ENCODE results near the gene OGDH.

DNA sequence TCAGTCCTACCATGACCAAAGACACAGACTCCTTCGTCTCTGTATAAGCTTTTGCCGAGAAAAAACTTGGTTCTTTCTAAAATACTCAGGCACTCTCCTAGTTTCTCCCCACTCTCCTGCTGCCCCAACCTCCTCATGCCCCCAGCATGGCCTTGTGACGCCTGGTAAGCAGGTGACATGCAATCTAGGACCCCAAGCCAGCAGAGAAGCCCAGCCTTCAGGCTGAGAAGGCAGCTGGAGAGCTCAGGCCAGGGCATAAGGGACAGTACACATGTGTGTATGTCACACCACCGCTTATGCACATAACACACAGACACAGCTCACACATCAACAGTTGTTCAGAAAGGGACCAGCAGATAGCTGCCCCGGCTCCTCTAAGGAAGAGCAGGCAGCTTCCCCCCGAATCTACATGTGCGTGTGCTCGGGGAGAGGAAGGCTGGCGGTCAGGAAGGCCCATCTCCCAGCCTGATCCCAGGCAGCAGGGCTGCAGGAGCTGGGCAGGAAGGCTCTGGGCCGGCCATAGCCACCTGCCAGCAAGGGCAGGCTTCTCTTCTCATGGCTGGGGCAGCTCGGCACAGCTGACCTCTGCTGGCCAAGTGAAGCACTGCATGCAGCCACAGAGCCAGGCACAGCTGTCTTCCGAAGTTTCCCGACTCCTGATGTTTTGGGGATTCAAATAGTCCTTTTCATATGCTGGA is 41.2 kb upstream of the OGDH start:
- TF ChIP-seq, protein P1, sequence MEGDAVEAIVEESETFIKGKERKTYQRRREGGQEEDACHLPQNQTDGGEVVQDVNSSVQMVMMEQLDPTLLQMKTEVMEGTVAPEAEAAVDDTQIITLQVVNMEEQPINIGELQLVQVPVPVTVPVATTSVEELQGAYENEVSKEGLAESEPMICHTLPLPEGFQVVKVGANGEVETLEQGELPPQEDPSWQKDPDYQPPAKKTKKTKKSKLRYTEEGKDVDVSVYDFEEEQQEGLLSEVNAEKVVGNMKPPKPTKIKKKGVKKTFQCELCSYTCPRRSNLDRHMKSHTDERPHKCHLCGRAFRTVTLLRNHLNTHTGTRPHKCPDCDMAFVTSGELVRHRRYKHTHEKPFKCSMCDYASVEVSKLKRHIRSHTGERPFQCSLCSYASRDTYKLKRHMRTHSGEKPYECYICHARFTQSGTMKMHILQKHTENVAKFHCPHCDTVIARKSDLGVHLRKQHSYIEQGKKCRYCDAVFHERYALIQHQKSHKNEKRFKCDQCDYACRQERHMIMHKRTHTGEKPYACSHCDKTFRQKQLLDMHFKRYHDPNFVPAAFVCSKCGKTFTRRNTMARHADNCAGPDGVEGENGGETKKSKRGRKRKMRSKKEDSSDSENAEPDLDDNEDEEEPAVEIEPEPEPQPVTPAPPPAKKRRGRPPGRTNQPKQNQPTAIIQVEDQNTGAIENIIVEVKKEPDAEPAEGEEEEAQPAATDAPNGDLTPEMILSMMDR (IDR thresholded peaks at IDR 0.05; ENCODE audit: low read depth, low read length, missing input control), result peak; percentile 99
- TF ChIP-seq, protein P2, sequence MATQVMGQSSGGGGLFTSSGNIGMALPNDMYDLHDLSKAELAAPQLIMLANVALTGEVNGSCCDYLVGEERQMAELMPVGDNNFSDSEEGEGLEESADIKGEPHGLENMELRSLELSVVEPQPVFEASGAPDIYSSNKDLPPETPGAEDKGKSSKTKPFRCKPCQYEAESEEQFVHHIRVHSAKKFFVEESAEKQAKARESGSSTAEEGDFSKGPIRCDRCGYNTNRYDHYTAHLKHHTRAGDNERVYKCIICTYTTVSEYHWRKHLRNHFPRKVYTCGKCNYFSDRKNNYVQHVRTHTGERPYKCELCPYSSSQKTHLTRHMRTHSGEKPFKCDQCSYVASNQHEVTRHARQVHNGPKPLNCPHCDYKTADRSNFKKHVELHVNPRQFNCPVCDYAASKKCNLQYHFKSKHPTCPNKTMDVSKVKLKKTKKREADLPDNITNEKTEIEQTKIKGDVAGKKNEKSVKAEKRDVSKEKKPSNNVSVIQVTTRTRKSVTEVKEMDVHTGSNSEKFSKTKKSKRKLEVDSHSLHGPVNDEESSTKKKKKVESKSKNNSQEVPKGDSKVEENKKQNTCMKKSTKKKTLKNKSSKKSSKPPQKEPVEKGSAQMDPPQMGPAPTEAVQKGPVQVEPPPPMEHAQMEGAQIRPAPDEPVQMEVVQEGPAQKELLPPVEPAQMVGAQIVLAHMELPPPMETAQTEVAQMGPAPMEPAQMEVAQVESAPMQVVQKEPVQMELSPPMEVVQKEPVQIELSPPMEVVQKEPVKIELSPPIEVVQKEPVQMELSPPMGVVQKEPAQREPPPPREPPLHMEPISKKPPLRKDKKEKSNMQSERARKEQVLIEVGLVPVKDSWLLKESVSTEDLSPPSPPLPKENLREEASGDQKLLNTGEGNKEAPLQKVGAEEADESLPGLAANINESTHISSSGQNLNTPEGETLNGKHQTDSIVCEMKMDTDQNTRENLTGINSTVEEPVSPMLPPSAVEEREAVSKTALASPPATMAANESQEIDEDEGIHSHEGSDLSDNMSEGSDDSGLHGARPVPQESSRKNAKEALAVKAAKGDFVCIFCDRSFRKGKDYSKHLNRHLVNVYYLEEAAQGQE (IDR thresholded peaks at IDR 0.05), result no peak
- TF ChIP-seq TAF1 (conservative IDR thresholded peaks at IDR 0.05), result no peak
- TF ChIP-seq, protein P3, sequence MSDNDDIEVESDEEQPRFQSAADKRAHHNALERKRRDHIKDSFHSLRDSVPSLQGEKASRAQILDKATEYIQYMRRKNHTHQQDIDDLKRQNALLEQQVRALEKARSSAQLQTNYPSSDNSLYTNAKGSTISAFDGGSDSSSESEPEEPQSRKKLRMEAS (IDR thresholded peaks at IDR 0.05), result peak; percentile 45
